Jurkat, Clone E6-1 (cell line): ENCODE measurements around the gene CADM1.

Experiments used
- DNase-seq: peaks from one replicate; pipeline ENCODE4 v3.0.0-alpha.2; 2011; ENCODE audit warnings: low read depth, low spot score
- H3K4me3 ChIP-seq: 2 replicates; pipeline ENCODE4 v1.5.1; 2011; ENCODE audit warnings: mild to moderate bottlenecking, low read length, control low read depth, moderate library complexity

Gene CADM1

DNA sequence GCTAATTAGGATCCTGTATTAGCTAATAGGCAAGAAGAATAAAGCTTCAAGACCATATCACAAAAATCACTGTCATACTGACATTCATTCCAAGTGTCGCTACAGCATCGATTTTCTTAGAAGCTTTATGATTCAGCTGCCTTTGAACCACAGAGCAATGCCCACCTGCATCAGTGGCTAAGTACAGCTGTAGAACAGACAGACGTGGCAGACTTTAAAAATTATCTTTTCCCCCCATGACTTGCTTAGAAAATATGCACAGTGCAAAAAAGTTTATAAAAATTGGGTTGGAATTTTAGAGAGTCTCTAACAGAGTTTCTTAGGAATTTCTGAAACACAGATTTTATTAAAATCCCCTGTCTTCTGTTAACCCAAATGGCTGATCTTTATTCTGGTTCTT is 120.8 kb downstream of the CADM1 start:
- peak; percentile 11 for DNase-seq
- no peak overlapping the region for H3K4me3 ChIP-seq

DNA sequence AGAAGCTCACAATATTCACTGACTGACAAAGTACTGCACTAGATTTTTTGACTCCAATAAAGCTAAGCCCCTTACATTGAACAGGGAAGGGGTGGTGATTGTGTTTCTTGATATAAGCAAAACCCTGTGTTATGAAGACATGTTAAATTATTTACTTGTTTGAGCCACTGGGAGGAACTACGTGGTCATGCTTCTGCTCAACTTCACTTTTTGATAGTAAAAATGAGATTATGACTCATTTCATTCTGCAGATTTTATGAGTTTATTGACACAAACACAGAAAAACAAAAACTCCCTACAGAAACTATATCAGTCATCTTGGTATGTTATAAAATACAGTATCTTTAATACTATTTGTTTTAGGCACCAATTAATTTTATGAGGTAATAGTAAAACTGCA is 124.7 kb downstream of the CADM1 start:
- no peak for DNase-seq
- H3K4me3 ChIP-seq = no peak overlapping the region

DNA sequence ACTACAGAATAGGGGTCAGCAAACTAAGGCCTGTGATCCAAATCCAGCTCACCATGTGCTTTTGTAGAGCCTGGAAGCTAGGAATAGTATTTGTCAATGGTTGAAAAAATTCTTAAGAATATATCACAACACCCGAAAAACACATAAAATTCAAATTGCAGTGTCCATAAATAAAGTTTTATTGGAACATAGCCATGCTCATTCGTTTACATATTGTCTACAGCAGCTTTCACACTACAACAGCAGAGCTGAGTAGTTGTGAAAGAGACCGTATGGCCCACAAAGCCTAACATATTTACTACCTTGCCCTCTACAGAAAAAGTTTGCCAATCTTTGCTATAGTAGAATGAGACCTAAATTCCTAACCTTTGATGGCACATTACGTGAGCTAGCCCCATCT is 125.7 kb downstream of the CADM1 start:
- H3K4me3 ChIP-seq = no peak overlapping the region

DNA sequence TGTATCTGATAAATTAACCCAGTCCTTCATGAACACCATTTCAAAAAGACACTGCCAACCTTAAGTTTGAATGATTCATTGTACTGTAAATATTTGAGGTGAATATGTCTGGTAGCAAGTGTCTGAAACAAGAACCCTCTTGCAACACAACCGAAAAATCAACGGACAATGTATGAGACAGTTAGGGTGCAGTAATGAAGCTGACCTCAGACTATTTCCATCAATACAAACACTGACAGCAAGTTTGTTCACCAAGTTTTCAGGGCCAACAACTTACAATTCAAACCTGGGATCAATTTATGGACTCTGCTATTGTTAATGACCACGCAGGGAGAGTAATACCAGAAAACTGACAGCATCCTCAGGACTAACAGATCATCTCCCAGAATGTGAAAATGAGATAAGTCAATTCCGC is 126.3 kb downstream of the CADM1 start:
- no peak for DNase-seq
- no peak overlapping the region for H3K4me3 ChIP-seq

More for the DNA sequence above, 125.7 kb downstream of the CADM1 start:
- no peak for DNase-seq

DNA sequence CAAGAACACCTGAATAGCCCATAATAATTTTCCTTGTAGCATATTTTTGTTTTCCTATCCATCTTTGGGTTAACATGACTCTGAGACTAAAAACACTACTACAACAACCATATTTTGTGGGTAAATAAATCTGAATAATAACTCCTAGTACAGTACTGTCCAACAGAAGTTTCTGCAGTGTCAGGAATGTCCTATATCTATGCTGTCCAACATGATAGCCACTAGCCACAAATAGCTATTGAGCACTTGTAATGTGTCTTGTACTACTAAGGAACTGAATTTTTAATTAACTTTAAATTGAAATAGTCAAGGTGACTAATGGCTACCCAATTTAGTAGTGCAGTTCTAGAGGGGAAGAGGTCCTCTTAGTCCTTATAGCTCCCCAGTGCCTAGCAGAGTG is 135.6 kb downstream of the CADM1 start:
- H3K4me3 ChIP-seq = no peak overlapping the region
- no peak for DNase-seq

DNA sequence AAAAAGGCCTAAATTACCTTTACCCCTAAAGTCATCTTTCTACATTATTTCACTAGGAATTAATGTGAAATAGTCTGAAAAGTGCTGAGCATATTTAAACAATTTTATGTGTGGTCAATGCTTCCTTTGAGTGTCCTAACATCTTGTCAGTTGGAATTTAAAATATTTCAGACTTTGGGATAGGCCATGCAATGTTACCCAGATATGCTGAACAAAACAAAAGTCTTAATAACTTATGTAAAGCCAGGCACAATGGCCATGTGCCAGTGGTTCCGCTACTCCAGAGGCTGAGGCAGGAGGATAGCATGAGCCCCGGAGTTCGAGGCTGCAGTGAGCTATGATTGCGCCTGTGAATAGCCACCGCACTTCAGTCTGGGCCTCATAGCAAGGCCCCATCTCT is 137.4 kb downstream of the CADM1 start:
- H3K4me3 ChIP-seq = no peak overlapping the region
- DNase-seq = no peak

DNA sequence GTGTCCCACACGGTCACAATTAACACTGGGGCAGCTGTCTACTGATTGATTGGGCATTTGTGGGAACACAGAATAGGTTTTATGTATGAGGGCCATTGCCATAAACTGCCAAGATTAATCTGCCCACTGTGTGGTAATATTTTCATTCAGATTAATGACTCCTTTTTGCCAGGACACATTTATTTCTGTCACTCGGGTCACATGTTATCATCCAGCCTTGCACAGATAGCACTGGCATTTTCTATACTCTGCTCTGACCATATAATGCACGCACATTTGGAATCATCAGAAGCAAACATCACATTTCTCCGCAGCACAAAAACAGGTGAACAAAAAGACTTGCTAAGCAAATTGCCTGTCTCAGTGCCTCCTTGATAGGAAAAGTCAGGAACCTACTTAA is 138.3 kb downstream of the CADM1 start:
- no peak overlapping the region for H3K4me3 ChIP-seq
- no peak for DNase-seq

DNA sequence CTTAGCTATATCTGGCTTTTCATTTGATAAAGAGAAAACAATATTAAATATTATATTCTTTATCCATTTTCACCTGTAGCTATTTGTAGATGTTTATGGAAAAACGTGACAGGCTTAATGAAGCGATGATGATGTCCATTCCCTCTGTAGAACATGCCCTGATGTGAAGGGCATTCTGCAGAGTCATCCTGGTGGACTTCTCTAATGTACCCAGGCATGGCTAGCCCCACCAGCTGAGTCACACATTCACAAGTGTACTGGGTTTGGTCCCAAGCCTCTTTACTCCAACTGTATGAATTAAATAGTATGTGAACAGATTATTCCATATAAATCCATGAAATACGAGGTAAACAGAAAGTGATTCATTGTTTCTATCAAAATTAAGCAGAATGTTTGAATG is 139.3 kb downstream of the CADM1 start:
- no peak overlapping the region for H3K4me3 ChIP-seq
- DNase-seq = no peak

DNA sequence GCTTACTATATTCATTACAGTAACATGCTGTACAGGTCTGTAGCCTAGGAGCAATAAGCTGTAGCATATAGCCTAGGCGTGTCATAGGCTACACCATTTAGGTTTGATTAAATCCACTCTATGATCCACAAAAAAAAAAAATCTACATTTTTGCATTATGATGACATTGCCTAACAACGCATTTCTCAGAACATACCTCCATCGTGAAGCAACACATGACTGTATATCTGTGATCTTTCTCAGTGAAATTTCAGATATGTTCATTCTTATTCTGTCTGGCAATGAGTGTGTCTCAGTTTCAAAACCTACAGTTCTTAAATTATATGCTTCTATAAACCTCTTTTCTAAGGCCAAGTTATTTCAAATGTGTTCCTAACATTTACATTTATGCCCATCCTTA is 140.3 kb downstream of the CADM1 start:
- no peak for DNase-seq
- H3K4me3 ChIP-seq = no peak overlapping the region

DNA sequence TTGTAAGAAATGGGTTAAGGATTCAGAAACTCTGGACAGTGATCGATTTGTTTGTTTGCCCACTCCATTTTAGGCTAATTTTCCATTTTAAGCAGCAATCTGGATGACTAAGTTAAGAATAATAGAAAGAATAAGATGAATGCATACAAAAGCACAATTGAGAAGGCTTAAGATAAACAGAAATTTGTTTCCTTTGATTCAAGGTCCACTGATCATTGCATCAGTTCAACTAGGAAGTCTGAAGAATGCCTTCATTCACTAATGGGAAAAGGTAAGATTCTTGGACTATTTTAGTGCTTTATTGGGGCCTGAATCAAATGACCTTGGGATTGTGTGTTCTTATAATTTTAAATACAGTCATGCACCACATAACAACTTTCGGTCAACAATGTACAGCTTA is 140.8 kb downstream of the CADM1 start:
- DNase-seq = no peak
- H3K4me3 ChIP-seq = no peak overlapping the region

DNA sequence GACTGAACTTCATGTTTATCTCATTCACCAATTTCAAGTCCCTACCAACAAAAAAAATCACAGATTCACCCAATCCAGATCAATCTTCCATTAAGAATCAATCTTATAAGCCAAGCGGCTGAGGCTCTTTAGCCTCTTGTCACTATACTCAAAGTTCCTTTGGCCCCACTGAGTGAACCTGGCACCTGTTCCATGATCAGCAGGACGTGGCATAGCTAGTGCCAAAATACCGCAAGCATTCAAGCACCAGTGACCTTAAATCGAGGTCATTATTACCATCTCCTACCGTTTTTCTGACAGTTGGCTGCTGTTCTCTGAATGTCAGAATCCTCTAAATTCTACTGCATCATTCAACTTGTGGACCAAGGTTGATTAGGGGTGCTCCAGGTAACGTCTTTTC is 141.2 kb downstream of the CADM1 start:
- no peak for DNase-seq
- no peak overlapping the region for H3K4me3 ChIP-seq

DNA sequence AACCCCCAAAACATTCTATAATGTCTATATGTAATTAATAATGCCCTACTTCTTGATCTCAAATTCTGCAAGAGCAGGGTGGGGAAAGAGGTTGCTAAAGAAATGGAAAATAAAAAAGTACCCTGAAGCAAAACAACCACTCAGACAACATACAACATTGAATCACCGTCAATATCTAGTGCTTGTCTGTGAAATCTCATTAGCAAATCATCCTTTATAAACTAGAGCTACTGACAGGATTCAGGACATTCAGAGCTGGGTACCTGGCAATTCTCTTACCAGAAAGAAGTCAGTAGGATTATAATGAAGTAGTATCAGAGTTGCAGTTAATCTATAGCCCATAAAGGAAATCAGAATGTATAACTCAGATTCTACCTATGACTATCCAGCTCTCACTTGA is 143.2 kb downstream of the CADM1 start:
- no peak overlapping the region for H3K4me3 ChIP-seq
- DNase-seq = no peak

DNA sequence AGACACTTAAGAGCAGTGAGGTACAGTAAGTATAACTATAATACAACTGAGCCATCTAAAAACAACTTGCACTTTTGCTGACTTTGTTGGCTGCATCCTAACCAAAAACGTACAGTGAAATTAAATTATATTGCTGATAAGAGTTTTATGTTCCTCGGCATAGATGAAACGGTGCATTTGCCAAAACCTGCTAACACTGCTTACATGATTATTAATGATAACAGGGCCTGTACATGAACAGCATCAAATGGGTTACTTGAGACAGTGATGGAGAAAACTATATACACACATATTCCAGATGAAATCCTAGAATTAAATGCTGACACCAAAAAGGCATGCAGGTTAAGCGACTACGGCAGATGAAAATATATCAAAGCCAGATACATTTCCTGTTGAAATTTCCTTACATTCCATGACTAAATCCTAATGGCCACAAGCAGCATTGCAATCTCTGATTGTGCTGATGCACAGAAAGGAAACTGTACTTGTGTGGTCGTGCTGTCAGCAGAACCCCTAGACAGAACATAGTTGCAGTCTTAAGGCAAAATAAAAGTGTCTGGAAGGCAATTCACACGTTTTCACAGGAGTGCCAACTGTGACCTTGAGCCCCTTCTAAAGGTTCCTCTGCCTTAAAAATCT is 143.9 kb downstream of the CADM1 start:
- H3K4me3 ChIP-seq = no peak overlapping the region
- no peak for DNase-seq

DNA sequence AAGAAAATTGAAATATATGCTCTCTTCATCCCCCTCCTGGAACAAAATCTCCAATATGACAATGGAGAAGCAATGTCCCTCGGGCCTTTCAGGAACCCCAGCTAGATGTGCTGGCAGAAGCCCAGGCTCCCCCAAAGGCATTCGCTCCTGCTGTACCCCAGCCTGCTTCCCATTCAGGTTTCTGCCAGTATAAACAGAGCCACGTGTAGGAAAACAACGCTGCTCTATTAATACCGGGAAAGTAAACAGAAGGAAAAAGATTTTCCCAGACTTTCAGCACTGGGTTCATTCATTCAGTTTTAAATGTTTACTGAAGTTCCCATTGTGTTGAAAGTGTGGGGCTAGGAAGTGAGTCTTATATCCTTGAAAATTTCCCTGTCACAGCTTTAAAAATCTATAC is 147.1 kb downstream of the CADM1 start:
- H3K4me3 ChIP-seq = no peak overlapping the region
- DNase-seq = no peak

DNA sequence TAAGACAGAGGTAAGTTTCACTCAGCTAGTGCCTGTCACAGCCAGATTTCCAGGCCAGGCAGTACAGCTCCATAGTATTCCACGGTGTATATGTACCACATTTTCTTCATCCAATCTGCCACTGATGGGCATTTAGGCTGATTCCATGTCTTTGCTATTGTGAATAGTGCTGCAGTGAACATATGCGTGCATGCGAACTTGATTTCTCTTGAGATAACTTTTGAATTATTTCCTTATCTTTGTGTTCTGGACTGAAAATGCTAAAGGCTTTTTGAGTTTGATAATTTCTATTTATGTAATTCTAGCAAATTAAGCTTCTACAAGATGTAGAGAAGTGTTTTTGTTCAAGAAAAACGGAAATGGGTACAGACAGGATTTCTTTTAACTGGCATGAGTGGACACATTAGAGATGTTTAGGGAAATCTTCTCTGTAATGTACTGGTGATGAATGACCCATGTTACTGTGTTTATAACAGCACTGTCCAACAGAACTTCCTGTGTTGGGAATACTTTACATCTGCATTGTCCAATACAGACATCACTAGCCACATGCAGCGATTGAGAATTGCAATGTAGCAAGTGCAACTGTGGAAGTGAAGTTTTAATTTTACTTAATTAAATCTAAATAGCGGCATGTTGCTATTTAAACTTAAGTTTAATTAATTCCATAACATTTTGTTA is 151.3 kb downstream of the CADM1 start:
- H3K4me3 ChIP-seq = no peak overlapping the region
- DNase-seq = no peak

DNA sequence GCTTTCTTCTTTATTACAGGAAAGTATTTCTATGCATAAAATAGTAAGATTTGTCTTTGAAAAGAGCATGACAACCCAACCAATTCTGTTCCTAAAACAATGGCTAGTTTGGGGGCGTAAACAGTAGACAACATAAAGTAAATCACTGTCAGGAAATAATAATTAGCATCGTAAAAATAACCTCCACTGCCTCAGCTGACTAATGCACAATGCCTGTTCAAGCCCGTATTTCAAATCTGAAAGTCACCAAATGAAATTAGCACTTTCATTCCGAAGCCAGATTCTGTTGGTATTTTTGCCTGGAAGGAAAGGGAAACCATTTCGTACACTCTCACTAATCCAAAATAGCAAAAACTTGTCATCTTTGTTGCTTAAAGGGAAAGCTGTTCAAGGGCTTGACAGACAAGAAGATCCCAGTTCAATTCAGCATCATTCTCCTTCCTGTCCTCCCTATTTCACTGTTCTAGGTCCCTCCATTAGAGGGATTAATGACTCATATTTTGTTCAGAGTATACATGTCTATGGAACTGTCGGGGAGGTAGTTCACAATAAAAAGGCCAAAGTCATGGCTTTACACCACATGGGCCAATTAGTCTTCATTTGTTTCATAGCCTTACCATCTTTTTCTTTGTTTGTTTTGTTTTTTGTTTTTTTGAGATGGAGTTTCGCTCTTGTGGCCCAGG is 154.7 kb downstream of the CADM1 start:
- H3K4me3 ChIP-seq = no peak overlapping the region
- no peak for DNase-seq

DNA sequence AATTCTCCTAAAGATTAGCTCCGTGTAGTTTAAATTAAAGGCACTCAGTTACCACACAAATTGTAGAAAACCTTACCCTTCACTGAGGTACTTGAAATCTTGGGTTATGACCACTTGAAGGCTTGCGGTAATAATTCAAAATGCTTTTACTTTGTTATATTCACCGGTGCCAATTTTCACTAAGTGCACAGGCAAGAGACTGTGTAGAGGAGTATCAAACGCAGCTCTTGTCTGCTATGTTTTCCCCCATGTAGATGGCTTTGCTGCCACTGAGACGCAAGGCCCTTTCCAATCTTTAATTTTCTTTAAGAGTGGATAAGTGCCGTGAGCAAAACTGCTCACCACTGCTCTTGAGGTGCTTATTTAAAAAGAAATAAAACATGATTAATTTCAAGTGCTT is 155.8 kb downstream of the CADM1 start:
- no peak overlapping the region for H3K4me3 ChIP-seq

DNA sequence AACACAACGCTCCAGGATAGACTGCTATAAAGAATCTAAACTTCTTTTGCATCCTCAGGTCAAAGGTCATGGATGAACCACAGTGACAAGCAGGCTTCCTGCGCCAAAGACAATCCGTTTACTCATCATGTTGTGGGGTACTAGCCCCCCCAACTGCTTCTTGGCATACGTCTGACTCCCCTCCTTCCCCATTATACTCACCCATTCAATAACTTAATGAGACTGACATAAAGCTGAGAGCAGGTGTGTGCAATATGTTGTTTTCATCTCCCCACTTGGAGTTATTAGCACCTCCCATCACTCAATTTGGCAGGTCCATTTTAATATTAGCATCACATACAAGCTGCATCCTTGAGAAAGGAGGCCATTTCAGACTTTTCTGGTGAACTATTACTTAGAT is 157.1 kb downstream of the CADM1 start:
- no peak overlapping the region for H3K4me3 ChIP-seq
- DNase-seq = no peak

More for the DNA sequence above, 155.8 kb downstream of the CADM1 start:
- no peak for DNase-seq

DNA sequence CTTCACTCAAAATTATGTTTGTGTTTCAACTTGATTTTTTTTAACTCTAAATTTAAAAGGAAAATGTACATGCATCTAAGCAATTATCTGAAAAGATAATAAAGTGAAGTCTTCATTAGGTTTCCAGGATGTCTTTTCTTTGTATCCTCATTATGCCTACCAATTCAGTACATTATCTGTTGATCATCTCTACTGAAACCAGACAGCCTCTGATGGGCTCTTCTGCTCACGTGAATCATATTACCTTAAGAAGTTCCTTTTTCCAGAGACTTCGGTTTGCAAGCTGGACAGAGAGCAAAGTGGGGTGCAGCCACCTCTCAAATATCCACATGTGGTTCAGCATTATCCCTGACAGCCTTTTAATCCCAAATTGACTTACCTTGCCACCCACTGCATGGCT is 158.4 kb downstream of the CADM1 start:
- no peak for DNase-seq
- no peak overlapping the region for H3K4me3 ChIP-seq

DNA sequence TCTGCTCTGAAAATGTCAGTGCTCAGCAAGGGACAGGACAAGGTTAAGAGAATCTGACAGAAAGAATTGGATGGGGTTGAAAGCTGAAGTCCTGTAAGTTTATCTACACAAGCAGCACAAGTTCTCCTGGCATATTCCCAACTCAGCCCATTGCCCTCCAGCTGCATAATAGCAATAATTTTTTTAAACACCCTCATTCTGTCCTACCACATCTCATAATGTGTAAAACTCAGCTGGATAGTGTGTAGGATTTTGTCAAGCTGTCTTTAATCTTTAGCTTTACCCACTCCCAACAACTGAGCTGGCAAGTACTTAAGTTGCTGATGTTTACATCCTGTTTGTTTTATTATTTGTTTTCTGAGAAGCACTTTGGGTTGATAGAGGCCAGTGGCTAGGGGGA is 158.9 kb downstream of the CADM1 start:
- H3K4me3 ChIP-seq = no peak overlapping the region
- no peak for DNase-seq

DNA sequence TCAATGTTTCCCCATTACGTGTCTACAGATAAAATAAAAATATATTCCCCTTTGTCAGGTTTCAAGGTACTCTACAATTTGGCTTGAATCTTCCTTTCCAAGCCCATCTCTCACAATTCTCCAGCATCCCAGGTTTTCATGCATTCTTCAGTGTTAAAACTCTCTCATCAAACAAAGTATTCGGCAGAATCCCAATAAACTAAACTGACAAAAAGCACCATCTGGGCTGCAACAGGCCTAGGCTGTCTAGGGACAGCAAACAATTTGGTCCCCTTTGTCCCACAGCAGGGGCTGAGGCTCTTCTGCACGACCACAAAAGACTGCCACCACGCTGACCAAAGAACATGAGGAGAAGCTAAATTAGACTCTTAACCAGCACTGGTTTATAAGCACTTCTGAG is 159.4 kb downstream of the CADM1 start:
- DNase-seq = no peak
- no peak overlapping the region for H3K4me3 ChIP-seq
